T-cell (primary cell): ENCODE results near the gene TAF4. TPM values are rescaled to one million over a fixed set of nuclear protein-coding genes. Genes with fewer than 3 reads are reported as not detected.
"Not testable (repeated sequence)": the region's sequence is repeated elsewhere in the genome, so short reads cannot be mapped to it uniquely, and the experiment has no call there.

ENCODE experiments used
- ATAC-seq, 4 experiments: fragments of 200-7000 bp in 3 of 4; fragments of 150-1000 bp in 1 of 4; cut with Tn5 transposase; replicated peaks in 1 of 4; 1 replicate in 3 of 4; 2 replicates in 1 of 4; pipeline ENCODE4 v1.10.0; 2021; ENCODE audit warnings: moderate library complexity in 3 of 4, mild to moderate bottlenecking in 2 of 4, moderate number of reproducible peaks in 1 of 4
- CTCF ChIA-PET, 2 donors: fragments of 300-600 bp; sonication (Branson Sonifier 250); formaldehyde crosslinking; loops; one replicate each; lab custom pipeline; 2022; ENCODE audit warnings: antibody characterized with exemption in 2 of 2; lab: Charles Lee
- POLR2A ChIA-PET, 2 donors: fragments of 300-600 bp; sonication (Branson Sonifier 250); formaldehyde crosslinking; loops; one replicate each; lab custom pipeline; 2022; ENCODE audit warnings: antibody characterized with exemption in 2 of 2; lab: Charles Lee
- DNase-seq, 35 experiments: peaks; one replicate each; pipeline versions ENCODE4 v3.0.0 to v3.0.0-alpha.2; 2013 to 2023
- H3K27ac ChIP-seq: one replicate; pipeline ENCODE4 v1.5.1; 2013; ENCODE audit warnings: low read length
- H3K27me3 ChIP-seq, 2 experiments: replicated peaks in 1 of 2; 1 replicate in 1 of 2; 2 replicates in 1 of 2; pipeline versions ENCODE4 v1.6.1 to v1.7.0; 2013; ENCODE audit warnings: low read length in 1 of 2, mixed read lengths in 1 of 2; ENCODE audit not compliant: control insufficient read depth in 2 of 2, insufficient read depth in 2 of 2; ENCODE audit errors: extremely low read depth in 1 of 2
- H3K36me3 ChIP-seq, 2 donors: 1 replicate in 1 of 2; 2 replicates in 1 of 2; pipeline versions ENCODE4 v1.6.1 to v1.7.0; 2013; ENCODE audit warnings: low read length in 1 of 2; ENCODE audit not compliant: control insufficient read depth in 2 of 2, insufficient read depth in 1 of 2; ENCODE audit errors: extremely low read depth in 1 of 2
- H3K4me1 ChIP-seq, 2 experiments: 1 replicate in 1 of 2; 2 replicates in 1 of 2; pipeline versions ENCODE4 v1.6.1 to v1.7.0; 2013; ENCODE audit warnings: low read length in 2 of 2, mixed read lengths in 1 of 2; ENCODE audit not compliant: insufficient read depth in 2 of 2, control insufficient read depth in 1 of 2; ENCODE audit errors: extremely low read depth in 1 of 2
- H3K4me3 ChIP-seq, 2 donors: 1 replicate in 1 of 2; 2 replicates in 1 of 2; pipeline versions ENCODE4 v1.5.1 to v1.7.0; 2013; ENCODE audit warnings: mild to moderate bottlenecking in 2 of 2, low read length in 1 of 2, moderate library complexity in 1 of 2; ENCODE audit not compliant: control insufficient read depth in 1 of 2; ENCODE audit errors: extremely low read depth in 1 of 2
- H3K9me3 ChIP-seq: 2 replicates; pipeline ENCODE4 v1.7.0; 2013
- H3K27ac Mint-ChIP-seq, 2 donors: one replicate each; pipeline ENCODE4 v1.8.0; 2020 to 2021; ENCODE audit warnings: mild to moderate bottlenecking in 2 of 2, mixed read lengths in 2 of 2
- H3K27me3 Mint-ChIP-seq, 2 donors: one replicate each; pipeline ENCODE4 v1.8.0; 2021 to 2022; ENCODE audit warnings: mixed read lengths in 2 of 2
- H3K36me3 Mint-ChIP-seq: one replicate; pipeline ENCODE4 v1.8.0; 2021; ENCODE audit warnings: mixed read lengths
- H3K4me1 Mint-ChIP-seq, 3 donors: one replicate each; pipeline ENCODE4 v1.8.0; 2020 to 2022; ENCODE audit warnings: mixed read lengths in 3 of 3, mild to moderate bottlenecking in 1 of 3
- H3K4me3 Mint-ChIP-seq, 3 donors: one replicate each; pipeline ENCODE4 v1.8.0; 2020 to 2022; ENCODE audit warnings: mild to moderate bottlenecking in 3 of 3, mixed read lengths in 3 of 3, moderate library complexity in 3 of 3
- H3K9me3 Mint-ChIP-seq, 3 donors: one replicate each; pipeline ENCODE4 v1.8.0; 2020 to 2022; ENCODE audit warnings: mixed read lengths in 3 of 3
- WGBS: methylation state at CpG from one replicate; pipeline ENCODE4 v1.1.5; 2013; ENCODE audit warnings: missing lambda C conversion rate; ENCODE audit not compliant: insufficient coverage; 5-methylcytosine and 5-hydroxymethylcytosine counted together
- total RNA-seq, 35 experiments: library from RNA in 6 of 35; stranded (reverse) in 6 of 35; fragments of 120-200 nt in 1 of 35; gene quantifications; one replicate each; pipeline versions ENCODE4 v1.2.1 to v1.2.4 and lab custom pipeline; 2013 to 2026

The TAF4 gene
- total RNA-seq, 5 donors from 2014 or later (not counting 1 experiment from before 2014, with no cell fraction given) = 21.7 to 39.5 (median 35.2) TPM

- H3K27me3 ChIP-seq, H3K27me3 Mint-ChIP-seq, DNase-seq, H3K36me3 Mint-ChIP-seq, CTCF ChIA-PET, H3K4me3 ChIP-seq, H3K4me3 Mint-ChIP-seq, H3K27ac ChIP-seq, ATAC-seq, H3K27ac Mint-ChIP-seq, H3K9me3 ChIP-seq, H3K9me3 Mint-ChIP-seq, H3K36me3 ChIP-seq, POLR2A ChIA-PET: not testable (repeated sequence)
- 94% methylated on average over 4 of the region's 6 CpGs for WGBS
- H3K4me1 ChIP-seq = peaks cover 3 to 55% of the 10 kb centered on the region in 2 experiments
- H3K4me1 Mint-ChIP-seq = peaks cover 66 to 76% (median 68%) of the 10 kb centered on the region in 3 donors
These were observed 9.9 kb downstream of the TAF4 start for GRCh38 chr20:62055862-62056115.

- ATAC-seq = no peak
- H3K4me1 Mint-ChIP-seq = peaks cover 67 to 76% (median 67%) of the 10 kb centered on the region in 3 donors
- DNase-seq = no peak
- H3K36me3 Mint-ChIP-seq = peaks cover 3% of the 10 kb centered on the region
- no peaks in the 10 kb centered on the region for H3K9me3 Mint-ChIP-seq
- WGBS = 98% methylated on average over 20 of the region's 21 CpGs
- POLR2A ChIA-PET = no interaction called here
- H3K4me1 ChIP-seq = peaks cover 3 to 52% of the 10 kb centered on the region in 2 experiments
- H3K27ac Mint-ChIP-seq = no peak overlapping the region
- no peak overlapping the region for H3K4me3 ChIP-seq
- CTCF ChIA-PET = no interaction called here
- H3K4me3 Mint-ChIP-seq = no peak overlapping the region
- H3K27me3 ChIP-seq = no peaks in the 10 kb centered on the region
- no peaks in the 10 kb centered on the region for H3K9me3 ChIP-seq
- no peaks in the 10 kb centered on the region for H3K27me3 Mint-ChIP-seq
- H3K36me3 ChIP-seq = peaks cover 0 to 7% of the 10 kb centered on the region in 2 donors
- no peak overlapping the region for H3K27ac ChIP-seq
These were observed 10.4 kb downstream of the TAF4 start for GRCh38 chr20:62055106-62055861.

- Mint-ChIP-seq H3K27ac (no peak overlapping the region), H3K9me3 (no peaks in the 10 kb centered on the region), H3K27me3 (no peaks in the 10 kb centered on the region), H3K36me3 (peaks cover 3% of the 10 kb centered on the region), H3K4me1 (peaks cover 63 to 72% (median 65%) of the 10 kb centered on the region in 3 donors), H3K4me3 (no peak overlapping the region)
- no peaks in the 10 kb centered on the region for H3K27me3 ChIP-seq
- H3K36me3 ChIP-seq = peaks cover 0 to 7% of the 10 kb centered on the region in 2 donors
- H3K4me3 ChIP-seq = no peak overlapping the region
- ATAC-seq = no peak
- H3K27ac ChIP-seq = no peak overlapping the region
- no peak for DNase-seq
- peaks cover 0 to 46% of the 10 kb centered on the region in 2 experiments for H3K4me1 ChIP-seq
- no peaks in the 10 kb centered on the region for H3K9me3 ChIP-seq
- POLR2A ChIA-PET = no interaction called here
- CTCF ChIA-PET = no interaction called here
- 96% methylated on average over 12 of the region's 12 CpGs for WGBS
These were observed 11.2 kb downstream of the TAF4 start for GRCh38 chr20:62054451-62054953.

- no peak for ATAC-seq
- ChIA-PET POLR2A (no interaction called here), CTCF (no interaction called here)
- whole genome bisulfite sequencing = 94% methylated on average over 18 of the region's 22 CpGs
- H3K4me3 Mint-ChIP-seq = no peak overlapping the region
- H3K36me3 Mint-ChIP-seq = peaks cover 3% of the 10 kb centered on the region
- no peak overlapping the region for H3K4me3 ChIP-seq
- H3K9me3 Mint-ChIP-seq = no peaks in the 10 kb centered on the region
- H3K4me1 ChIP-seq = peaks cover 0 to 46% of the 10 kb centered on the region in 2 experiments
- H3K27ac Mint-ChIP-seq = no peak overlapping the region
- H3K27me3 Mint-ChIP-seq = no peaks in the 10 kb centered on the region
- peaks cover 0 to 7% of the 10 kb centered on the region in 2 donors for H3K36me3 ChIP-seq
- no peaks in the 10 kb centered on the region for H3K27me3 ChIP-seq
- DNase-seq = no peak
- no peak overlapping the region for H3K27ac ChIP-seq
- peaks cover 62 to 72% (median 65%) of the 10 kb centered on the region in 3 donors for H3K4me1 Mint-ChIP-seq
- no peaks in the 10 kb centered on the region for H3K9me3 ChIP-seq
These were observed 12.1 kb downstream of the TAF4 start for GRCh38 chr20:62053465-62054196.

GRCh38 chr20:62052842-62053464 is 12.7 kb downstream of the TAF4 start:
- no peak for DNase-seq
- CTCF ChIA-PET = no interaction called here
- POLR2A ChIA-PET = no interaction called here

GRCh38 chr20:62052336-62052841 is 13.3 kb downstream of the TAF4 start:
- H3K4me1 Mint-ChIP-seq = peaks cover 61 to 77% (median 66%) of the 10 kb centered on the region in 3 donors
- H3K27ac Mint-ChIP-seq = no peak overlapping the region
- Histone ChIP-seq H3K27me3 (no peaks in the 10 kb centered on the region), H3K36me3 (peaks cover 0 to 7% of the 10 kb centered on the region in 2 donors), H3K4me3 (no peak overlapping the region), H3K9me3 (no peaks in the 10 kb centered on the region), H3K4me1 (peaks cover 0 to 46% of the 10 kb centered on the region in 2 experiments), H3K27ac (no peak overlapping the region)
- no peak overlapping the region for H3K4me3 Mint-ChIP-seq
- peak in 1 of 4 experiments; percentile 29 for ATAC-seq
- H3K9me3 Mint-ChIP-seq = no peaks in the 10 kb centered on the region
- ChIA-PET POLR2A (no interaction called here), CTCF (no interaction called here)
- DNase-seq = no peak
- peaks cover 3% of the 10 kb centered on the region for H3K36me3 Mint-ChIP-seq
- 87% methylated on average over 8 of the region's 13 CpGs for WGBS
- H3K27me3 Mint-ChIP-seq = no peaks in the 10 kb centered on the region

More at GRCh38 chr20:62052842-62053464, 12.7 kb downstream of the TAF4 start:
- H3K9me3 ChIP-seq = no peaks in the 10 kb centered on the region
- peaks cover 0 to 7% of the 10 kb centered on the region in 2 donors for H3K36me3 ChIP-seq
- H3K27ac Mint-ChIP-seq = no peak overlapping the region
- H3K36me3 Mint-ChIP-seq = peaks cover 3% of the 10 kb centered on the region
- peaks cover 0 to 46% of the 10 kb centered on the region in 2 experiments for H3K4me1 ChIP-seq
- H3K27me3 Mint-ChIP-seq = no peaks in the 10 kb centered on the region
- WGBS = 85% methylated on average over 26 of the region's 26 CpGs
- H3K27ac ChIP-seq = no peak overlapping the region
- ATAC-seq = no peak
- H3K9me3 Mint-ChIP-seq = no peaks in the 10 kb centered on the region
- H3K27me3 ChIP-seq = no peaks in the 10 kb centered on the region
- H3K4me1 Mint-ChIP-seq = peaks cover 62 to 75% (median 65%) of the 10 kb centered on the region in 3 donors
- H3K4me3 ChIP-seq = no peak overlapping the region
- no peak overlapping the region for H3K4me3 Mint-ChIP-seq
